ENCODE data around the gene DMXL2. TPM values are rescaled to one million over a fixed set of nuclear protein-coding genes. Genes with fewer than 3 reads are reported as not detected.
A peak's percentile ranks its signal among the peaks of the same experiment; 100 is the strongest.
"Not testable (repeated sequence)": the region's sequence is repeated elsewhere in the genome, so short reads cannot be mapped to it uniquely, and the experiment has no call there.

Gene DMXL2
- total RNA-seq, 4 donors from 2014 or later = 17.5 to 111 (median 29.1) TPM

DNA sequence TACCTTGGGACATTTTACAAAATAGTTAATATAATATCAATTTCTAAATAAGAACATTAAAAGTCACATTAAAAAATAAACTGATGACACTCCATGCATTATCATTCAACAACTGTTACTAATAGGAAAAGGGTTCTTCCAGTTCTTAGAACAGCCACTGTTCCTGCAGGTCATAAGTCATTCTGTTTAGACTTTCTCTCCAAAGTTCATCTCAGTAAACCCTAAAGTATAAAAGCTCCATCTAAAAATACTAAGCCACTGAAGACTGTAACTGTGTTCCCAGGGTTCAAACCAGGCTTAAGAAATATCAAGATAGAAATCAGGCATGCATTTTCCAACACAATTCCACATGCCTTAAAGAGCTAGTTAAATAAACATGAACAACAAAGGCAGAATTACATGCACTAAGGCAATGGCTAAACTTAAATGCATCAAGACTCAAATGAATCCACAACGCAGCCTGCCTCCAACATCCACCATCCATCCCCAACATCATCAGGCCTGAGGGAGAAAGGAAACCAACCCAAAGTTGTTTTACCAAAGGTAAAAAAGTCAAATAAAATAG lies 46.2 kb downstream of the DMXL2 start:
- Histone ChIP-seq H3K9me3 (no peaks in the 10 kb centered on the region), H3K4me3 (no peak overlapping the region), H3K27ac (peak overlapping the region in 1 of 4 donors; percentile 32), H3K36me3 (no peaks in the 10 kb centered on the region), H3K27me3 (no peaks in the 10 kb centered on the region), H3K4me1 (peaks cover 0 to 8% (median 0%) of the 10 kb centered on the region in 3 donors)
- no peak for ATAC-seq
- 100% methylated on average over 1 of the region's 1 CpG for WGBS, 2 donors (ENCODE audit: low coverage in 1 of 2)
- no peak for TF ChIP-seq POLR2A (IDR thresholded peaks at IDR 0.05)
- TF ChIP-seq EP300 (IDR thresholded peaks at IDR 0.05) = no peak
- TF ChIP-seq POLR2AphosphoS5 (IDR thresholded peaks at IDR 0.05) = no peak
- TF ChIP-seq, protein P1, sequence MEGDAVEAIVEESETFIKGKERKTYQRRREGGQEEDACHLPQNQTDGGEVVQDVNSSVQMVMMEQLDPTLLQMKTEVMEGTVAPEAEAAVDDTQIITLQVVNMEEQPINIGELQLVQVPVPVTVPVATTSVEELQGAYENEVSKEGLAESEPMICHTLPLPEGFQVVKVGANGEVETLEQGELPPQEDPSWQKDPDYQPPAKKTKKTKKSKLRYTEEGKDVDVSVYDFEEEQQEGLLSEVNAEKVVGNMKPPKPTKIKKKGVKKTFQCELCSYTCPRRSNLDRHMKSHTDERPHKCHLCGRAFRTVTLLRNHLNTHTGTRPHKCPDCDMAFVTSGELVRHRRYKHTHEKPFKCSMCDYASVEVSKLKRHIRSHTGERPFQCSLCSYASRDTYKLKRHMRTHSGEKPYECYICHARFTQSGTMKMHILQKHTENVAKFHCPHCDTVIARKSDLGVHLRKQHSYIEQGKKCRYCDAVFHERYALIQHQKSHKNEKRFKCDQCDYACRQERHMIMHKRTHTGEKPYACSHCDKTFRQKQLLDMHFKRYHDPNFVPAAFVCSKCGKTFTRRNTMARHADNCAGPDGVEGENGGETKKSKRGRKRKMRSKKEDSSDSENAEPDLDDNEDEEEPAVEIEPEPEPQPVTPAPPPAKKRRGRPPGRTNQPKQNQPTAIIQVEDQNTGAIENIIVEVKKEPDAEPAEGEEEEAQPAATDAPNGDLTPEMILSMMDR (IDR thresholded peaks at IDR 0.05) = no peak

DNA sequence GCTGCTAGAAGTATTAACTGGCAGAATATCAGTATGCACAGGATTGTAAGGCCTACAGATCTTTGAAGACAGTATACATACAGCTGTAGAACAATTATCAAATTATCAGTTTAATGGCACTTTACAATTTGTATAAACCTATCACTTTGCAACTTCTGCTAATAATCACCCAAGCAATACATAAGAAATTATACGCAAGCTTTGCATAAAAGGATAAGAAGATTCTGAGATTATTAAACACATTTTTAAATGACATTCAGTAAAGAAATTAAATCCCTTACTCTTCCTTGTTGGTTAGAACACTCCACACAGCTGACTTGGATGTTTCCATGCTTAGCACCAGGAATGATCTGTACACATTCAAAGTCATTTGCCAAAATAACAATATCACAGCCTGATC lies 46.8 kb downstream of the DMXL2 start:
- Histone ChIP-seq H3K4me3 (no peak overlapping the region), H3K27ac (no peak overlapping the region), H3K4me1 (peaks cover 0 to 8% (median 0%) of the 10 kb centered on the region in 3 donors), H3K27me3 (no peaks in the 10 kb centered on the region), H3K36me3 (no peaks in the 10 kb centered on the region), H3K9me3 (no peaks in the 10 kb centered on the region)
- 92 to 100% methylated on average over 1 of the region's 1 CpG for WGBS, 2 donors (ENCODE audit: low coverage in 1 of 2)
- no peak for ATAC-seq
- TF ChIP-seq EP300 (IDR thresholded peaks at IDR 0.05) (no peak), POLR2A (IDR thresholded peaks at IDR 0.05) (no peak), POLR2AphosphoS5 (IDR thresholded peaks at IDR 0.05) (no peak)
- TF ChIP-seq, protein P1 (IDR thresholded peaks at IDR 0.05) = no peak

DNA sequence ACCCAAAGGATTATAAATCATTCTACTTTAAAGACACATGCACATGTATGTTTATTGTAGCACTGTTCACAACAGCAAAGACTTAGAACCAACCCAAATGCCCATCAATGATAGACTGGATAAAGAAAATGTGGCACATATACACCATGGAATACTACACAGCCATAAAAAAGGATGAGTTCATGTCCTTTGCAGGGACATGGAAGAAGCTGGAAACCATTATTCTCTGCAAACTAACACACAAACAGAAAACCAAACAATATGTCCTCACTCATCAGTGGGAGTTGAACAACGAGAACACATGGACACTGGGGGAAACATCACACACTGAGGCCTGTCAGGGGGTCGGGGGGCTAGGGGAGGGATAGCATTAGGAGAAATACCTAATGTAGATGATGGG lies 49.2 kb downstream of the DMXL2 start:
- H3K36me3 ChIP-seq, H3K9me3 ChIP-seq, ATAC-seq, H3K27me3 ChIP-seq, H3K27ac ChIP-seq, H3K4me1 ChIP-seq, H3K4me3 ChIP-seq: not testable (repeated sequence)
- 84 to 100% methylated on average over 1 to 2 of the region's 2 CpGs for WGBS, 2 donors (ENCODE audit: low coverage in 1 of 2)

DNA sequence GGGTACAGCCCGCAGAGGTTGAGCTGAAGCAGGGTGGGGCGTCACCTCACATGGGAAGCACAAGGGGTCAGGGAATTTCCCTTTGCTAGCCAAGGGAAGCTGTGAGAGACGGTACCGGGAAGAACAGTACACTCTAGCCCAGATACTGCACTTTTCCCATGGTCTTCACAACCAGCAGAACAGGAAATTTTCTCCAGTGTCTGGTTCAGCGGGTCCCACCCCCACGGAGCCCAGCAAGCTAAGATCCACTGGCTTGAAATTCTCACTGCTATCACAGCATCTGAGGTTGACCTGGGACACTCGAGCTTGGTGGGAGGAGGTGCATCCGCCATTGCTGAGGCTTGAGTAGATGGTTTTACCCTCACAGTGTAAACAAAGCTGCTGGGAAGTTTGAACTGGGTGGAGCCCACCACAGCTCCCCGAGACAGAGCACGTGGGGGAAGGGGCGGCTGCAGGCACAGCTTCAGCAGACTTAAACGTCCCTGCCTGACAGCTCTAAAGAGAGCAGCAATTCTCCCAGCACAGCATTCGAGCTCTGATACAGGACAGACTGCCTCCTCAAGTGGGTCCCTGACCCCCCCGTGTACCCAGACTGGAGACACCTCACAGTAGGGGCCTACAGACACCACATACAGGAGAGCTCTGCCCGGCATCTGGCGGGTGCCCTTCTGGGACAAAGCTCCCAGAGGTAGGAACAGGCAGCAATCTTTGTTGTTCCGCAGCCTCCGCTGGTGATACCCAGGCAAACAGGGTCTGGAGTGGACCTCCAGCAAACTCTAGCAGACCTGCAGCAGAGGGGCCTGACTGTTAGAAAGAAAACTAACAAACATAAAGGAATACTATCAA lies 53.4 kb downstream of the DMXL2 start:
- WGBS, 2 donors (ENCODE audit: low coverage in 1 of 2) = 78% methylated on average over 4 of the region's 18 CpGs; no CpG with 5 or more reads in 1 of the 2 donors
- H3K4me3 ChIP-seq, H3K27ac ChIP-seq, H3K9me3 ChIP-seq, ATAC-seq, H3K27me3 ChIP-seq, H3K4me1 ChIP-seq, H3K36me3 ChIP-seq: not testable (repeated sequence)

DNA sequence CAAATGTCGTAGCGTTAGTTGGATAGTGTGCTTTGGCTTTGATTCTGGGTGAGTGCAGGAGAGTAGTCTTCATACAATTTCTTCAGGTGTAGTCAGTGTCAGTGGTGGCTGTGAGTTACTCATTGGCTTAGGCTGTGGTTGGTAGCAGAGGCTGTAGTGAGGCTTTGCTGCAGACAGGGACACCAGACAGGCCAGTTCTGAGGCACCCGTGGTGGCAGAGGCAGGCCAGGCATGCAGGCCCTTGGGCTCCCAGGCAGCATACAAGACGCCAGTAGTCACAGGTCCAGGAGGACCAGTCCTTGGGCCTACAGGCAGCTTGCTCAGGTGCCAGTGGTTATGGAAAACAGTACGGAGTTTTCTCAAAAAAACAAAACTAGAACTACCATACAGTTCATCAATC lies 61.3 kb downstream of the DMXL2 start:
- H3K4me3 ChIP-seq = no peak overlapping the region
- no peak for ATAC-seq
- no peaks in the 10 kb centered on the region for H3K9me3 ChIP-seq
- no peak overlapping the region for H3K27ac ChIP-seq
- H3K4me1 ChIP-seq = no peaks in the 10 kb centered on the region
- peaks cover 0 to 11% of the 10 kb centered on the region in 2 donors for H3K36me3 ChIP-seq
- TF ChIP-seq, protein P1 (IDR thresholded peaks at IDR 0.05) = no peak
- TF ChIP-seq POLR2AphosphoS5 (IDR thresholded peaks at IDR 0.05) (no peak), POLR2A (IDR thresholded peaks at IDR 0.05) (no peak), EP300 (IDR thresholded peaks at IDR 0.05) (no peak)
- no peaks in the 10 kb centered on the region for H3K27me3 ChIP-seq
- WGBS, 2 donors (ENCODE audit: low coverage in 1 of 2) = 80 to 91% methylated on average over 2 to 3 of the region's 5 CpGs

DNA sequence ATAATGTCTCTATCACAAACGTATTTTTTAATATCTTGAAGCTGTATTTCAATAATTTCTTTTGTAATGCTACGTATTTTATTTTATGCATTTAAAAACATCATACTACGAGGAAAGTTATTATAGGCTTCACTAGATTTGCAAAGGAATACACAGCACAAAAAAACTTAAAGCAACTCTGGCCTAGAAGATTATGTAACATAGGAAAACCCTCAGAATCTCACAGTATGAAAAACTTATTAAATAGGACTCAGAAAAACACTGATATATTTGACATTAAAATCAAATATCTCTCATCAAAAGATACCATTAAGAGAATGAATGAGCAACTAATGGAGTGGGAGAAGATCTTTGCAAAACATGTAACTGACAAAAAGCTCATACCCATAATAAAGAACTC lies 63.7 kb downstream of the DMXL2 start:
- no peak overlapping the region for H3K27ac ChIP-seq
- H3K4me1 ChIP-seq = no peaks in the 10 kb centered on the region
- TF ChIP-seq POLR2AphosphoS5 (IDR thresholded peaks at IDR 0.05) = no peak
- TF ChIP-seq, protein P1 (IDR thresholded peaks at IDR 0.05) = no peak
- no peak for TF ChIP-seq EP300 (IDR thresholded peaks at IDR 0.05)
- TF ChIP-seq POLR2A (IDR thresholded peaks at IDR 0.05) = no peak
- no peak for ATAC-seq
- peaks cover 0 to 11% of the 10 kb centered on the region in 2 donors for H3K36me3 ChIP-seq
- no peak overlapping the region for H3K4me3 ChIP-seq
- WGBS, 2 donors (ENCODE audit: low coverage in 1 of 2) = 83 to 90% methylated on average over 2 to 3 of the region's 3 CpGs
- no peaks in the 10 kb centered on the region for H3K9me3 ChIP-seq
- H3K27me3 ChIP-seq = no peaks in the 10 kb centered on the region
